Suprapubic skin (tissue), 3 donors: Measurements from ENCODE around the gene CRYBG1.

ENCODE experiments used
- POLR2AphosphoS5 ChIP-seq, 3 donors: sonication (generic); formaldehyde crosslinking; IDR thresholded peaks; one replicate each; pipeline ENCODE4 v1.6.1; 2017; ENCODE audit warnings: antibody characterized with exemption in 3 of 3
- TF ChIP-seq, protein P1 (sequence below), 2 donors: fragments of 200-600 bp in 1 of 2; fragments of 450-650 bp in 1 of 2; sonication (generic) in 1 of 2; IDR thresholded peaks; one replicate each; pipeline ENCODE4 v1.5.1; 2016 to 2019; ENCODE audit warnings: antibody characterized with exemption in 2 of 2, mild to moderate bottlenecking in 1 of 2, moderate library complexity in 1 of 2

DNA sequence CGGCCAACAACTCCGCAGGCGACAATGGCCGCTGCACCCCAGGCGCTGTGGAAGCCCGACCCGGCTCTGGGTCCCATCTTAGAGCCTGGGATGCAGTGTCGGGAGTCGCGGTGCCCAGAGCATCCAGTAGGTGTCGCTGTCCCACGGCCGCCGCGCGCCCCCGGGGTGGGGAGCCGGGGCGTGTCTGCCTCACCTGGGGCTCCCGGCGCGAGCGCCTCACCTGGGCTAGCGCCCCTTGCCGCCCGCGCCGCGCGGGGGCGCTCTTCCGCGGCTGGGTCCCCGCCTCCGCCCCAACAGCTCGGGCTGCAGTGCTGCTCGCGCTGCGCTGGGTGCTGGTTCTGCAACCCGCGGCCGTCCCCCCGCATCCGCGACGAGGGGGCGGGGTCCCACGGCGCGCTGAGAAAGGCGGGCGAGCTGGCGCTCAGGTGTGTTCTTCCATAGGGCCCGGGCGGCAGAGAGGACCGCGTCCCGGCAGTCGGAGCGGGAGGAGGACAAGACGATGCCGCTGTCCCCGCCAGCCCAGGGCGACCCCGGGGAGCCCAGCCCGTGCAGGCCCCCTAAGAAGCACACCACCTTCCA lies at the start of gene CRYBG1:
- no peak for TF ChIP-seq POLR2AphosphoS5 (IDR thresholded peaks at IDR 0.05)
- TF ChIP-seq, protein P1, sequence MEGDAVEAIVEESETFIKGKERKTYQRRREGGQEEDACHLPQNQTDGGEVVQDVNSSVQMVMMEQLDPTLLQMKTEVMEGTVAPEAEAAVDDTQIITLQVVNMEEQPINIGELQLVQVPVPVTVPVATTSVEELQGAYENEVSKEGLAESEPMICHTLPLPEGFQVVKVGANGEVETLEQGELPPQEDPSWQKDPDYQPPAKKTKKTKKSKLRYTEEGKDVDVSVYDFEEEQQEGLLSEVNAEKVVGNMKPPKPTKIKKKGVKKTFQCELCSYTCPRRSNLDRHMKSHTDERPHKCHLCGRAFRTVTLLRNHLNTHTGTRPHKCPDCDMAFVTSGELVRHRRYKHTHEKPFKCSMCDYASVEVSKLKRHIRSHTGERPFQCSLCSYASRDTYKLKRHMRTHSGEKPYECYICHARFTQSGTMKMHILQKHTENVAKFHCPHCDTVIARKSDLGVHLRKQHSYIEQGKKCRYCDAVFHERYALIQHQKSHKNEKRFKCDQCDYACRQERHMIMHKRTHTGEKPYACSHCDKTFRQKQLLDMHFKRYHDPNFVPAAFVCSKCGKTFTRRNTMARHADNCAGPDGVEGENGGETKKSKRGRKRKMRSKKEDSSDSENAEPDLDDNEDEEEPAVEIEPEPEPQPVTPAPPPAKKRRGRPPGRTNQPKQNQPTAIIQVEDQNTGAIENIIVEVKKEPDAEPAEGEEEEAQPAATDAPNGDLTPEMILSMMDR (IDR thresholded peaks at IDR 0.05): peak; percentile 82 to 96
